AG09319 (cell line): Measurements from ENCODE around the gene CST5.
"Not testable (repeated sequence)": the region's sequence is repeated elsewhere in the genome, so short reads cannot be mapped to it uniquely, and the experiment has no call there.

Source experiments
- DNase-seq: peaks from one replicate; pipeline ENCODE4 v3.0.0-alpha.2; 2010; ENCODE audit warnings: low read depth; ENCODE audit errors: extremely low read depth
- TF ChIP-seq, protein P1 (sequence below): IDR thresholded peaks from 2 replicates; pipeline ENCODE4 v1.5.1; 2011; ENCODE audit warnings: low read depth, mild to moderate bottlenecking, inconsistent platforms, low read length, moderate library complexity

CST5 gene

DNA sequence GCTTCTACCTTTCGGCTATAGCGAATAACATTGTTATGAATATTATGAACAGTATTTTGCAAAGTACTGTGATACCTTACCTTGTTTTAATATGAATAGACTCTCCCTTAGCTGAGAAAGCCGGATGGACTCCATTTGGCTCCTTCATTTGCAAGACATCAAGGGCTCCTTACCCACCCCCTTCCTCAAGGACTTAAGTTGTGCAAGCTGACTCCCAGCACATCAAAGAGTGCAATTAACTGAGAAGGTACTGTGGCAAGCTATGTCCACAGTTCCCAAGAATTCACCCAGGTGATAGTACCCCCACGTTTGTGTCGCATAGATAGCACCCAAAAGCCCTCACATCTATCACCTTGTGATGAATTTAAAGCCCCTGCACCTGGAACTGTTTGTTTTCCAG is 11.2 kb downstream of the CST5 start:
- TF ChIP-seq, protein P1, sequence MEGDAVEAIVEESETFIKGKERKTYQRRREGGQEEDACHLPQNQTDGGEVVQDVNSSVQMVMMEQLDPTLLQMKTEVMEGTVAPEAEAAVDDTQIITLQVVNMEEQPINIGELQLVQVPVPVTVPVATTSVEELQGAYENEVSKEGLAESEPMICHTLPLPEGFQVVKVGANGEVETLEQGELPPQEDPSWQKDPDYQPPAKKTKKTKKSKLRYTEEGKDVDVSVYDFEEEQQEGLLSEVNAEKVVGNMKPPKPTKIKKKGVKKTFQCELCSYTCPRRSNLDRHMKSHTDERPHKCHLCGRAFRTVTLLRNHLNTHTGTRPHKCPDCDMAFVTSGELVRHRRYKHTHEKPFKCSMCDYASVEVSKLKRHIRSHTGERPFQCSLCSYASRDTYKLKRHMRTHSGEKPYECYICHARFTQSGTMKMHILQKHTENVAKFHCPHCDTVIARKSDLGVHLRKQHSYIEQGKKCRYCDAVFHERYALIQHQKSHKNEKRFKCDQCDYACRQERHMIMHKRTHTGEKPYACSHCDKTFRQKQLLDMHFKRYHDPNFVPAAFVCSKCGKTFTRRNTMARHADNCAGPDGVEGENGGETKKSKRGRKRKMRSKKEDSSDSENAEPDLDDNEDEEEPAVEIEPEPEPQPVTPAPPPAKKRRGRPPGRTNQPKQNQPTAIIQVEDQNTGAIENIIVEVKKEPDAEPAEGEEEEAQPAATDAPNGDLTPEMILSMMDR: no peak

DNA sequence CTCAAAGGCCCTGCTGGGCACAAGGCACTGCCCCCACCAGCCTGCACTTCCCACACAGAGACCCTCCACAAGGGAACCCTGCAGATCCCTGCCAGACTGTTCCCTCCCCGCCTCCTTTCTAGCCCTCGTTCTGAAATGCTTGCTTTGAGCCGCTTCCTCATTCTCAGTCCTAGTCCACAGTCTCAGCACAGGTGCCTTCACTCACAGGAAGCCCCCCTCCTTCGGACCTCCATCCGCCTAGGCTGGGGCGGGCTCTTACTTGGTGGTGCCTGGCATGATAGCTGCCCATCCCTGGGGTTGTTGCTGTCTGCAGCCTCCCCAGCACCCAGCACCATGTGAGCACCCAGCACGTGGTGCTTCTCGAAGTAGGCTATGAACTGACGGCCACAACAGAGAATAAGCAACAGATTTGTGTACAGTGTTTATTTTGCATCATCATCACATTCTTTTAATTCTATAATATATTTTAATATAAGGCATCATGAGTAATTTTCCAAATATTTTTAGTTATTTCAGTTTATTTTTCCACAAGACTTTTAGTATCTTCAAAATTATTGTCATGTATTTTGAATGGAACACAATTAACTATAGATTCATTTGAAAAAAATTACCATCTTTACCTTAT is 12.3 kb downstream of the CST5 start:
- no peak for DNase-seq
- TF ChIP-seq, protein P1: no peak

More for the DNA sequence above, 11.2 kb downstream of the CST5 start:
- DNase-seq: no peak

DNA sequence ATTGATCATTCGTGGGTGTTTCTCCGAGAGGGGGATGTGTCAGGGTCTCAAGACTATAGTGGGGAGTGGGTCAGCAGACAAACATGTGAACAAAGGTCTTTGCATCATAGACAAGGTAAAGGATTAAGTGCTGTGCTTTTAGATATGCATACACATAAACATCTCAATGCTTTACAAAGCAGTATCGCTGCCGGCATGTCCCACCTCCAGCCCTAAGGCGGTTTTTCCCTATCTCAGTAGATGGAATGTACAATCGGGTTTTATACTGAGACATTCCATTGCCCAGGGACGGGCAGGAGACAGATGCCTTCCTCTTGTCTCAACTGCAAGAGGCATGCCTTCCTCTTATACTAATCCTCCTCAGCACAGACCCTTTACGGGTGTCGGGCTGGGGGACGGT is 18.8 kb downstream of the CST5 start:
- not testable (repeated sequence) for DNase-seq

DNA sequence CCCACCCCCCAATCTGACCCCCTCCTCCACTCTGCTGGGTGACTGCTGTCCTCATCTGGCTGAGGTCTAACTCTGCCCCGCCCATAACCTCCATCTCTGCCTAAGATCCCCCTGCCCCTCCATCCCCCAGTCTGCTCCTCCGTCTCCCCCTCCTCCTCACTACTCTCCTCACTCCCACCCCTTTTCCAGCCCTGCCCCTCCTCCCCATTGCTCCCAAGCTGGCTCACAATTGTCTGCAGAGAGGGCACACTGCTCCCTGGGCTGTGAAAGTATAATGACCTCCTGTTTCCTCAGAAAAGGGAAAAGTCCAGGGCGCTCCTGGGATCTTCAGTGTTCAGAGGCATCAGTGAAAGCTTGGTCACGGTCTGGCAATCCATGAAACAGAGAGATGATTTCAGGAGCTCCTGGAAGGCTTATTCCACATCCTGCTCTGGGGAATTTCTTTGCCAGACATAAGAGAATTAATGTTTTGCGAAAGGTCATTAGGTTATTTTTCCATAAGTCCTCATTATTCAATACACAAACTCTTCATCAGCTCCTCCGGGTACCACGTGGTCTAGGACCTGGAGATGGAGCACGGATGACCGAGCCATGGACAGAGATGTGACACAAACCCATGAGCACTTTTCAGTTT is 21.5 kb downstream of the CST5 start:
- TF ChIP-seq, protein P1: no peak

DNA sequence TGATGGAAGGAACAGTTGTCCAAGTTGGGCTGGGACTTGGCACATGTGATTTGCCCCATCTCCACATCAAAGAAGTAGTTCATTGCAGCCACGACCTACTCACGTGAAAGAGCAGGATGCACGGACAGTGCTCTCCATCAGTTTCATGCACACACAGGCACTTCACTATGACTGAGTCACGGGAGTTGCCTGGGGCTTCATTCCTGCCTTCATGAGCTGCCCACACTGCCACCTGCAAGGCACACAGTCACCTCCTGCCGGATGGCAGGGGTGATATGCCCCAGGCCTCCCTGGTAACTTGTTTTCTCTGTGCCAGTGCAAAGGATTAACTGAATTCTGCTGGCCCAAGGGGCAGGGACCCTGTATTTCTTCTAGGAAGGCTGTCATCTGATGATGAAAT is 22.8 kb downstream of the CST5 start:
- DNase-seq: no peak
- TF ChIP-seq, protein P1: no peak

More for the DNA sequence above, 21.5 kb downstream of the CST5 start:
- no peak for DNase-seq

DNA sequence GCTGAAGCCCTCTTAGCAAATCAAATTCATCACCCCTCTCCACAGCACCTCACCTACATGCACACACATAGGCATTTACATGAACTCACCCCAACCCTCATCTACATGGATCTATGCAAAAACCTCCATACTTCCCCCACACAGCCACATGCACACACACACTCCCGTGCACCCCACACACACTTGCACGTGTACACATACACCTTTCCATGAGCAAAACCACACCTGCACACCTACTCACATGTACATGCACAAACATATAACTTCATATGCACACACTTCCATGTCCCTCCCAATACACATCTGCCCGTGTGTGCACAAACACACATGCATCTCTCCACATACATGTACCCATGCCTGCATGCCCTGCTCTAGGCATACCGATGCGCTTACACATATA is 23.3 kb downstream of the CST5 start:
- TF ChIP-seq, protein P1: no peak

DNA sequence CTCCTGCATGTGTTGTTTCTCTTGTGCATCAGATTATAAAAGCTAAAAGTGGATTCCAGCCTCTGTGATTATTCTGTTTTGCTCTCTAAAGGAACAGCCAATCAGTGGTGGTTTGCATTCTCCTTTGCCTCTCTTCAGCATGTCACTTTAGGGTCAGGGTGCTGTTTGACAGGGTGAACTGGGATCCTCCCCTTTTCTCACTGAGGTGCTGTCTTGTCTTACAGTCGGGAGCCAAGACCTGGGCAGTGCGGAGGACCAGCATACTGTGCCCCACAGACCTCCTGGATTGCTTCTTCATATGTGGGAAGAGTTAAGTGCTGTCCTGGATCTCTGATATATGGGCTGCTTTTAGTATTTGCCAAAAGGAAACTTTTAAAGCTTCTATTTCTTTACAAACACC is 37.9 kb downstream of the CST5 start:
- TF ChIP-seq, protein P1: no peak

More for the DNA sequence above, 23.3 kb downstream of the CST5 start:
- DNase-seq: no peak

DNA sequence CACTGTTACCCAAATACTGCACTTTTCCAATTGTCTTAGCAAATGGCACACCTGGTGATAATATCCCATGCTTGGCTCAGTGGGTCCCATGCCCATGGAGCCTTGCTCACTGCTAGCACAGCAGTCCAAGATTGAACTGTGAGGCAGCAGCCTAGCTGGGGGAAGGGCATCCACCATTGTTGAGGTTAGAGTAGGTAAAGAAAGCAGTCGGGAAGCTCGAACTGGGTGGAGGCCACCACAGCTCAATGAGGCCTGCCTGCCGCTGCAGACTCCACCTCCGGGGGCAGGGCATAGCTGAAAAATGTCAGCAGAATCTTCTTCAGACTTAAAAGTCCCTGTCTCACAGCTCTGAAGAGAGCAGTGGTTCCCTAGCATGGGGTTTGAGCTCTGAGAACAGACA is 43.8 kb downstream of the CST5 start:
- no peak for DNase-seq
- TF ChIP-seq, protein P1: no peak

More for the DNA sequence above, 37.9 kb downstream of the CST5 start:
- no peak for DNase-seq
